Measurements from ENCODE around the gene OSBPL9.
A peak's percentile ranks its signal among the peaks of the same experiment; 100 is the strongest.

OSBPL9 gene

DNA sequence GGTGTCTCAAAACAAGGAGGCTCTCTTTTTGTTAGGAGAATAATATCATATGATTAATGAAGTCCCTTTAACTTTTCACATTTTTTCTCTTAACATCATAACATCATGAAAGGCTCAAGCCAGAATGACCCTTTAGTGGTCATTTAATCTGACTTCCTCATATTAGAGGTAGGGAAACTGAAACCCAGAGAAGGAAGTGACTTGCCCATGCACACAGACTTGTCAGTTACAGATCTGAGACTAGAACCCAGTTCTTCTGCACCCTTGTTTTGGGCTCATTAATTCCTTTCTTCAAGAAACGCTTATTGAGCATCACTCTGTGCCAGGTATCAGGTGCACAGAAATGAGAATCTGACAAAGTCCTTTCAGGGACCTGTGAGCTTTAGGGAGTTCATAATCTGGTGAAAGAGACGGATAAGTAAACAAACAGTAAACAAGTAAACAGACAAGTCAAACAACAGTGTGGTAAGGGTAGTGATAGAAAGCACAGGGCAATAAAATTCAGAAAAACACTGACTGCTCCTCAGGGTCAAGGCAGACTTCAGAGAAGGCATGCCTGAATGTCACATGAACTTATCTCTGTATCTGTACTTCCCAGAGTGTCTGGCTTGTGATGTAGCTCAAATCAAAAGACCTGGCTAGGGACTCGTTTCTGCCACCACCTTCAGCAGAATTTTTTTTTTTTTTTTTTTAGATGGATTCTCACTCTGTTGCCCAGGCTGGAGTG lies 38.3 kb upstream of the OSBPL9 start:
- H3K27ac ChIP-seq = no peak overlapping the region
- no peak for DNase-seq

DNA sequence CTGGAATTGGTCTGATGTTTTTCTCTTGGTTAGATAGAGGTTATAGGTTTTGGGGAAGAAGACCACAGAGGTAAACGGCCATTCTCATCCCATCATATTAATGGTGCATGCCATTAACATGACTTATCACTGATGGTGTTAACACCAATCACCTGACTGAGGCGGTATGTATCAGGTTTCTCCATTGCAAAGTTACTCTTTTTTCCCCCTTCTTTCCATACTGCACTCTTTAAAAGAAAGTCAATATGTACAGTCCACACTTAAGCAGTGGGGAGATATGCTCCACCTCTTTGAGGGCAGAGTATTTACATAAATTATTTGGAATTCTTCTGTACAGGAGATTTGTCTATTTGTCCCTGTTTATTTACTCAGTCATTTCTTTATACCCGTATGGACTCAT lies 35.7 kb upstream of the OSBPL9 start:
- TF ChIP-seq, protein P1, sequence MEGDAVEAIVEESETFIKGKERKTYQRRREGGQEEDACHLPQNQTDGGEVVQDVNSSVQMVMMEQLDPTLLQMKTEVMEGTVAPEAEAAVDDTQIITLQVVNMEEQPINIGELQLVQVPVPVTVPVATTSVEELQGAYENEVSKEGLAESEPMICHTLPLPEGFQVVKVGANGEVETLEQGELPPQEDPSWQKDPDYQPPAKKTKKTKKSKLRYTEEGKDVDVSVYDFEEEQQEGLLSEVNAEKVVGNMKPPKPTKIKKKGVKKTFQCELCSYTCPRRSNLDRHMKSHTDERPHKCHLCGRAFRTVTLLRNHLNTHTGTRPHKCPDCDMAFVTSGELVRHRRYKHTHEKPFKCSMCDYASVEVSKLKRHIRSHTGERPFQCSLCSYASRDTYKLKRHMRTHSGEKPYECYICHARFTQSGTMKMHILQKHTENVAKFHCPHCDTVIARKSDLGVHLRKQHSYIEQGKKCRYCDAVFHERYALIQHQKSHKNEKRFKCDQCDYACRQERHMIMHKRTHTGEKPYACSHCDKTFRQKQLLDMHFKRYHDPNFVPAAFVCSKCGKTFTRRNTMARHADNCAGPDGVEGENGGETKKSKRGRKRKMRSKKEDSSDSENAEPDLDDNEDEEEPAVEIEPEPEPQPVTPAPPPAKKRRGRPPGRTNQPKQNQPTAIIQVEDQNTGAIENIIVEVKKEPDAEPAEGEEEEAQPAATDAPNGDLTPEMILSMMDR (IDR thresholded peaks at IDR 0.05; ENCODE audit: low read depth, low read length) = no peak
- H3K27me3 ChIP-seq (ENCODE audit: insufficient read depth, low read depth, severe bottlenecking) = no peaks in the 10 kb centered on the region
- DNase-seq = no peak
- H3K4me3 ChIP-seq (ENCODE audit: low read depth, low read length) = no peak overlapping the region
- H3K36me3 ChIP-seq = no peaks in the 10 kb centered on the region
- H3K27ac ChIP-seq = no peak overlapping the region
- no peaks in the 10 kb centered on the region for H3K9me3 ChIP-seq (ENCODE audit: severe bottlenecking)

More for the DNA sequence above, 38.3 kb upstream of the OSBPL9 start:
- Histone ChIP-seq H3K27me3 (ENCODE audit: insufficient read depth, low read depth, severe bottlenecking) (no peaks in the 10 kb centered on the region), H3K9me3 (ENCODE audit: severe bottlenecking) (no peaks in the 10 kb centered on the region), H3K36me3 (no peaks in the 10 kb centered on the region), H3K4me3 (ENCODE audit: low read depth, low read length) (no peak overlapping the region)
- TF ChIP-seq, protein P1 (IDR thresholded peaks at IDR 0.05; ENCODE audit: low read depth, low read length) = no peak

DNA sequence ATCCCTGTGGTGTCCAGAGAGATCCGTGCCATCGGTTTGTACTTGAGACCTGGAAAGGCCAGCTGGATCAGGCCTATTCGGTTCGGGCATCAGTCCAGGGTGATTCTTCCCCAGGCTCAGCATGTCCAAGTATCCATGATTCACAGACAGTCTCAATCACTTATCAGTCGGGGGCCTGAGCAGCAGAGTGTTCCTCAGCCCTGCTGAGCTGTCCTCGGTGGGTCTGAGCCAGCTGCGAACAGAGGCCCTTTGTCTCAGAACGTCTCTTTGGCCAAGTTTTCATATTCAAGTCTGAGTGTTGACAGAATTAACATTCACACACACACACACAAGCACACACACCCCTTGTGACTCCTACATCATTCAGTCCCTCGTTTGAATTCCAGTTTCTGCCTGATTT lies 33.4 kb upstream of the OSBPL9 start:
- Histone ChIP-seq H3K27ac (no peak overlapping the region), H3K4me3 (ENCODE audit: low read depth, low read length) (no peak overlapping the region), H3K9me3 (ENCODE audit: severe bottlenecking) (no peaks in the 10 kb centered on the region), H3K27me3 (ENCODE audit: insufficient read depth, low read depth, severe bottlenecking) (no peaks in the 10 kb centered on the region), H3K36me3 (no peaks in the 10 kb centered on the region)
- DNase-seq = no peak
- TF ChIP-seq, protein P1 (IDR thresholded peaks at IDR 0.05; ENCODE audit: low read depth, low read length) = no peak

DNA sequence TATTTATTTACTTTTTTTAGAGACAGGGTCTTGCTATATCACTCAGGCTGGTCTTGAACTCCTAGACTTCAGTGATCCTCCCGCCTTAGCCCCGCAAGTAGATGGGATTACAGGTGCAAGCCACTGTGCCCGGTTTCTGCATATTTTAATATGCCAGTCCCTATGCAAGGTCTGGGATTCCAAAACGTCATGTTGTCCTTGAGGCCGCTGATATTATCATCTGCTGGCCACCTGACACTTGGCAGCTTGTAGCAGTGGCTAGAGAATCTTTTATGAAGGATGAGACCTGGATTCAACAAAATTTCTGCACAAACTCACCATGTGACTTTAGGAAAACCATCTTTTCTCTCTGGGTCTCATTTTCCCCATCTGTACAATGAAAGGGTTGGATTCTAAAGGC lies 32.9 kb upstream of the OSBPL9 start:
- TF ChIP-seq, protein P1 (IDR thresholded peaks at IDR 0.05; ENCODE audit: low read depth, low read length) = no peak

DNA sequence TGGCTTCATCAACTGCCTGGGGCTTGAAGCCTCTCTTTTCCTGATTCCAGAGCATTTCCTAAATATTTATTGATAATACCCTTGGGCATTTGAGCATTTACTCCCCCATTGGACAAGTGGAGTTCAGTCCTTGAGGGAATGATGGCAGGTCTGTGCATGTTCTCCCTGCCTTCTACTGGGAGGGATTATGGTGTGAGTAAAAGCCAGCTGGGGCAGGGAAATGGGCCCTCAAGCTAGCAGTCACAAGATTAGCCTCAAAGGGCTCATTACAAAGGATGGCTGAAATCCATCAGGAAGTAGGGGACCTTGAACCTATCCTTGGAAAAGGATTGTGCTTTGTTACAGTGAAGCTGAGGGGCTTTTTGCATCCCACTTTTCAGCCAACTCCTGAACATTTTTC lies 24.2 kb upstream of the OSBPL9 start:
- no peaks in the 10 kb centered on the region for H3K36me3 ChIP-seq
- H3K9me3 ChIP-seq (ENCODE audit: severe bottlenecking) = no peaks in the 10 kb centered on the region
- peak overlapping the region; percentile 51; the same call in 1 of the 2 replicates for H3K27ac ChIP-seq
- TF ChIP-seq, protein P1 (IDR thresholded peaks at IDR 0.05; ENCODE audit: low read depth, low read length) = no peak
- DNase-seq = peak; percentile 45
- no peak overlapping the region for H3K4me3 ChIP-seq (ENCODE audit: low read depth, low read length)
- no peaks in the 10 kb centered on the region for H3K27me3 ChIP-seq (ENCODE audit: insufficient read depth, low read depth, severe bottlenecking)

More for the DNA sequence above, 32.9 kb upstream of the OSBPL9 start:
- Histone ChIP-seq H3K27me3 (ENCODE audit: insufficient read depth, low read depth, severe bottlenecking) (no peaks in the 10 kb centered on the region), H3K27ac (no peak overlapping the region), H3K9me3 (ENCODE audit: severe bottlenecking) (no peaks in the 10 kb centered on the region), H3K36me3 (no peaks in the 10 kb centered on the region), H3K4me3 (ENCODE audit: low read depth, low read length) (no peak overlapping the region)
- DNase-seq = no peak

DNA sequence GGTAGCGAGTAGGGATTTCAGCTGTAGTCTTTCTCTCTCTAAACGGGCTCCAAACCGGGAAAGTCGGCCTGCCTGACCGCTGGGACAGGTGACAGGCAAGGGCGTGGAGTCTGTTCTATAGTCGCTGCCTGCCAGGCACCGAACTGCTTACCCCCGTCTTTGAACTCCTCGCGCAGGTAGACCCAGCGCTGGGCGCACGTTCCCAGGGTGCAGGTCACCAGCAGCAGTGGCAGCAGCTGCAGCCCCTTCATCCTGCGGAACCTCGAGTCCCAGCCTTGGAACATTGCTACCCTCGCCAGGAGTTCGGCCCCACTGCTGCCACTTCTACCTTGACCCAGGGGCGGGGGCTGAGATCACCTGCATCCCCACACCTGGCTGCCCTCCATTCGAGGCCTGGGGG lies 22.2 kb upstream of the OSBPL9 start:
- no peak for DNase-seq
- TF ChIP-seq, protein P1 (IDR thresholded peaks at IDR 0.05; ENCODE audit: low read depth, low read length) = no peak
- H3K4me3 ChIP-seq (ENCODE audit: low read depth, low read length) = no peak overlapping the region
- H3K9me3 ChIP-seq (ENCODE audit: severe bottlenecking) = no peaks in the 10 kb centered on the region
- H3K27me3 ChIP-seq (ENCODE audit: insufficient read depth, low read depth, severe bottlenecking) = no peaks in the 10 kb centered on the region
- no peak overlapping the region for H3K27ac ChIP-seq
- no peaks in the 10 kb centered on the region for H3K36me3 ChIP-seq
